Measurements from ENCODE around the gene CDC23. TPM values are rescaled to one million over a fixed set of nuclear protein-coding genes. Genes with fewer than 3 reads are reported as not detected.

Gene CDC23
- total RNA-seq, 4 donors from 2014 or later, result 7.1 to 58.1 (median 16.0) TPM

DNA sequence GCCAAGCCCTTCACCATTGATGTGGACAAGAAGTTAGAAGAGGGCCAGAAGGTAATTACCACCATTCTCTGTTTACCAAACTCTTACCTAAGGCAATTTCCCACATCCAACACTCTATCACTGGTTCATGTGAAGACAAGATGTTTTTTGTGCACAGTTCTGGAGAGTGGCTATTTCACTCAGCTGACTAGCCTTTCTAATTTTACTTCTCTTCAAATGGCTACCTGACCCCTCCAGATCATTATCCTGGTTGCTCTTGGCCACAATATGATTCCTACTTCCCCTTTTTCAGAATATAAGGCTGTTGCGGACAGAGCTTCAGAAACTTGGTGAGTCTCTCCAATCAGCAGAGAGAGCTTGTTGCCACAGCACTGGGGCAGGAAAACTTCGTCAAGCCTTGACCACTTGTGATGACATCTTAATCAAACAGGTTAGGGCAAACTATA, 27.1 kb downstream of the CDC23 start:
- no peak overlapping the region for H3K4me3 ChIP-seq
- no peaks in the 10 kb centered on the region for H3K27me3 ChIP-seq
- no peaks in the 10 kb centered on the region for H3K4me1 ChIP-seq
- no peak for DNase-seq
- no peaks in the 10 kb centered on the region for H3K9me3 ChIP-seq
- no peak for TF ChIP-seq POLR2A (IDR thresholded peaks at IDR 0.05)
- TF ChIP-seq, protein P1, sequence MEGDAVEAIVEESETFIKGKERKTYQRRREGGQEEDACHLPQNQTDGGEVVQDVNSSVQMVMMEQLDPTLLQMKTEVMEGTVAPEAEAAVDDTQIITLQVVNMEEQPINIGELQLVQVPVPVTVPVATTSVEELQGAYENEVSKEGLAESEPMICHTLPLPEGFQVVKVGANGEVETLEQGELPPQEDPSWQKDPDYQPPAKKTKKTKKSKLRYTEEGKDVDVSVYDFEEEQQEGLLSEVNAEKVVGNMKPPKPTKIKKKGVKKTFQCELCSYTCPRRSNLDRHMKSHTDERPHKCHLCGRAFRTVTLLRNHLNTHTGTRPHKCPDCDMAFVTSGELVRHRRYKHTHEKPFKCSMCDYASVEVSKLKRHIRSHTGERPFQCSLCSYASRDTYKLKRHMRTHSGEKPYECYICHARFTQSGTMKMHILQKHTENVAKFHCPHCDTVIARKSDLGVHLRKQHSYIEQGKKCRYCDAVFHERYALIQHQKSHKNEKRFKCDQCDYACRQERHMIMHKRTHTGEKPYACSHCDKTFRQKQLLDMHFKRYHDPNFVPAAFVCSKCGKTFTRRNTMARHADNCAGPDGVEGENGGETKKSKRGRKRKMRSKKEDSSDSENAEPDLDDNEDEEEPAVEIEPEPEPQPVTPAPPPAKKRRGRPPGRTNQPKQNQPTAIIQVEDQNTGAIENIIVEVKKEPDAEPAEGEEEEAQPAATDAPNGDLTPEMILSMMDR (IDR thresholded peaks at IDR 0.05), result no peak
- intact Hi-C loops (cut with DNase I; ENCODE audit: low total_unique reads), result no loop called here
- no peak overlapping the region for H3K27ac ChIP-seq
- no peaks in the 10 kb centered on the region for H3K36me3 ChIP-seq

GRCh38 chr5:138182808-138183207, 30.3 kb downstream of the CDC23 start:
- no peaks in the 10 kb centered on the region for H3K27me3 ChIP-seq
- TF ChIP-seq, protein P1 (IDR thresholded peaks at IDR 0.05), result no peak
- no peak for TF ChIP-seq POLR2A (IDR thresholded peaks at IDR 0.05)
- H3K9me3 ChIP-seq, result no peaks in the 10 kb centered on the region

GRCh38 chr5:138180841-138181240, 32.3 kb downstream of the CDC23 start:
- H3K36me3 ChIP-seq, result no peaks in the 10 kb centered on the region
- intact Hi-C loops (cut with DNase I; ENCODE audit: low total_unique reads), result no loop called here
- no peaks in the 10 kb centered on the region for H3K9me3 ChIP-seq

More at GRCh38 chr5:138182808-138183207, 30.3 kb downstream of the CDC23 start:
- no peak for DNase-seq
- intact Hi-C loops (cut with DNase I; ENCODE audit: low total_unique reads), result no loop called here
- H3K4me1 ChIP-seq, result no peaks in the 10 kb centered on the region
- no peak overlapping the region for H3K4me3 ChIP-seq
- no peak overlapping the region for H3K27ac ChIP-seq
- H3K36me3 ChIP-seq, result no peaks in the 10 kb centered on the region

DNA sequence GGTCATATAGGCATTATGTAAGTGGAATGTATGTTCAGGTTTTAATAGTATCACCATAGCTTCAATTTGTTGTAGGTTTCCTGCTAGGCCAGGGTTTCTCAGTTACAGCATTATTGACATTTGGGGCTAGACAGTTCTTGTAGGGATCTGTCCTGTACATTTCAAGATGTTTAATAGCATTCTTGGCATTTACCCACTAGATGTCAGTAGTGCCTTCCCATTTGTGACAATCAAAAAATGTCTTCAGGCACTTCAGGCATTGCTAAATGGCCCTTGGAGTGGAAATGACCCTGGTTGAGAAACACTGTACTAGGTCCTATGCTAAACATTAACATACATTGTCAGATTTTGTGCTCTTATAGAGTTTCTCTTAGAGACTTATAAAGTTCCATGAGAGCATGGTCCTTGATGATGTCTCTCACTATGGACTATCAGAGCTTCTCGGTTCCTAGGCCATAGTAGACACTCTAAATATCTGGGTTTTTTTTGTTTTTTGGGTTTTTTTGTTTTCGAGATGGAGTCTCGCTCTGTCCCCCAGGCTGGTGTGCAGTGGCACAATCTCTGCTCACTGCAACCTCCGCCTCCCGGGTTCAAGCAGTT, 32.8 kb downstream of the CDC23 start:
- no peak for DNase-seq
- TF ChIP-seq, protein P1 (IDR thresholded peaks at IDR 0.05), result no peak
- no peak for TF ChIP-seq POLR2A (IDR thresholded peaks at IDR 0.05)
- no peaks in the 10 kb centered on the region for H3K9me3 ChIP-seq
- H3K27me3 ChIP-seq, result no peaks in the 10 kb centered on the region
- H3K4me1 ChIP-seq, result peaks cover 0 to 4% of the 10 kb centered on the region in 2 donors
- no peaks in the 10 kb centered on the region for H3K36me3 ChIP-seq
- H3K4me3 ChIP-seq, result no peak overlapping the region
- intact Hi-C loops (cut with DNase I; ENCODE audit: low total_unique reads), result no loop called here
- H3K27ac ChIP-seq, result no peak overlapping the region

More at GRCh38 chr5:138180841-138181240, 32.3 kb downstream of the CDC23 start:
- Histone ChIP-seq H3K4me3 (no peak overlapping the region), H3K27me3 (no peaks in the 10 kb centered on the region), H3K4me1 (peaks cover 0 to 4% of the 10 kb centered on the region in 2 donors), H3K27ac (no peak overlapping the region)
- DNase-seq, result no peak
- TF ChIP-seq, protein P1 (IDR thresholded peaks at IDR 0.05), result no peak
- TF ChIP-seq POLR2A (IDR thresholded peaks at IDR 0.05), result no peak

- Histone ChIP-seq H3K4me3 (peak overlapping the region; percentile 59 to 93), H3K9me3 (no peaks in the 10 kb centered on the region), H3K4me1 (peaks cover 0 to 4% of the 10 kb centered on the region in 2 donors), H3K27me3 (no peaks in the 10 kb centered on the region), H3K27ac (no peak overlapping the region), H3K36me3 (no peaks in the 10 kb centered on the region)
- intact Hi-C loops (cut with DNase I; ENCODE audit: low total_unique reads), result no loop called here
- no peak for DNase-seq
- no peak for TF ChIP-seq POLR2A (IDR thresholded peaks at IDR 0.05)
- TF ChIP-seq, protein P1 (IDR thresholded peaks at IDR 0.05), result no peak
These were observed 33.8 kb downstream of the CDC23 start for GRCh38 chr5:138179277-138179857.

Data from uterus (tissue), 4 donors.